Mammary epithelial cell (primary cell): ENCODE data around the gene SPTB.

Experiments used
- CTCF ChIP-seq, 2 donors: IDR thresholded peaks in 1 of 2; conservative IDR thresholded peaks in 1 of 2; 2 replicates each; pipeline ENCODE4 v1.5.1; 2011 to 2012; ENCODE audit warnings: inconsistent platforms in 2 of 2, low read length in 2 of 2, mild to moderate bottlenecking in 2 of 2, control low read depth in 1 of 2, low read depth in 1 of 2; ENCODE audit not compliant: insufficient read depth in 1 of 2; ENCODE audit errors: extremely low read depth in 1 of 2
- EZH2 ChIP-seq: IDR thresholded peaks from 2 replicates; pipeline ENCODE4 v1.6.1; 2012; ENCODE audit warnings: low read length, inconsistent platforms, borderline replicate concordance

GRCh38 chr14:64796369-64796768, 83.3 kb downstream of the SPTB start:
- TF ChIP-seq CTCF (conservative IDR thresholded peaks at IDR 0.05 in 1 of 2, IDR thresholded peaks at IDR 0.05 in 1 of 2; ENCODE audit: extremely low read depth in 1 of 2, insufficient read depth in 1 of 2, low read depth in 1 of 2, low read length in 2 of 2) (no peak), EZH2 (no peak)
